ENCODE measurements around the gene LKAAEAR1.

The LKAAEAR1 gene

DNA sequence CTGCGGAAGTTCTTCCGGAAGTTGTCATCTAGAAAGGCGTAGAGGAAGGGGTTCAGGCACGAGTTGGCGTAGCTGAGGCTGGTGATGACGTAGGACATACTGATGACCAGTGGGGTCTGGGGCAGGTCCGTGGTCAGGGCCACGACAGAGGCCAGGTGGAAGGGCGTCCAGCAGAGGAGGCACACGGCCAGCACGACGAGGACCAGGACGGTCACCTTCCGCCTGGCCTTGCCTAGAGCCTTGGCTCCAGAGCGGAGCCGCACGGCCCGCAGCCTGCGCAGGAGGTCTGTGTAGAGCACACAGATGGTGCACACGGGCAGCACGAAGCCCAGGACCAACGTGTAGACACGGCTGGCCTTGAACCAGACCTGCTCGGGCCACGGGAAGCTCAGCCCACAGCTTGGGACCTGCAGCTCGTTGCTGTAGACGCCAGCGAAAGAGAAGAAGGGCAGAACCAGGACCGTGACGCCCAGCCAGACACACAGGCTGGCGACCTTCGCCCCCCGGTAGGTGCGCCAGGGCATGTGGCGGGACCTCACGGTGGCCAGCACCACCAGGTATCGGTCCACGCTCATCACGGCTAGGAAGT lies 21.7 kb upstream of the LKAAEAR1 start:
- TF ChIP-seq CTCF (conservative IDR thresholded peaks at IDR 0.05; ENCODE audit: control insufficient read depth, insufficient read depth, low read depth, low read length) = no peak
- DNase-seq (ENCODE audit: low read depth) = no peak
- H3K4me3 ChIP-seq (ENCODE audit: control insufficient read depth, low read depth, low read length) = no peak overlapping the region

DNA sequence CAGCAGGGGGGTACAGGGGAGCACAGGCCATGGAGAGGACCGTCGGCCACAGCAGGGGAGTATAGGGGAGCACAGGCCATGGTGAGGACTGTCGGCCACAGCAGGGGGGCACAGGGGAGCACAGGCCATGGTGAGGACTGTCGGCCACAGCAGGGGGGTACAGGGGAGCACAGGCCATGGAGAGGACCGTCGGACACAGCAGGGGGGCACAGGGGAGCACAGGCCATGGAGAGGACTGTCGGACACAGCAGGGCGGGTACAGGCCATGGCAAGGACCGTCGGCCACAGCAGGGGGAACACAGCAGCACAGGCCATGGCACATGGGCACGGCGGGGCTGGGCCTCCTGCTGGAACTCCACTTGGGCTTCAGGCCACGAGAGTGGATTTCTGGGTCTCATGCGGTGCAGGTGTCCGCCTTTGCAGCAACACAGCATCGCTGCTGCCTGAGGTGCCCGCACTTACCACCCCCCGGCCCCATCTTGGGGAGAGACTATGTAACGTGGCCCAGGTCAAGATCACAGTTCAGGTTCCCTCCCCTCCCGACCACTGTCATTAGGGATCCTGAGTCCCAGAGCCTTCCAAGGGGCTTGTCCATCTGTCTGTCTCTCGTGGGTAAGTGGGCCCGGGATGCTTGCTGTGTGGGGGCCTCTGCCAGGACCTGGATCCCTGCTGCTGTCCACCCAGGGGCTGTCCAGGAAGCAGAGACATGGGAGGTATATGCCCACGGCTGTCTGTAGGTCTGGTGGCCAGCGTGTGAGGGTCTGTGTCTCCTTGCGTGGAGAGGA lies 20.7 kb upstream of the LKAAEAR1 start:
- TF ChIP-seq CTCF (conservative IDR thresholded peaks at IDR 0.05; ENCODE audit: control insufficient read depth, insufficient read depth, low read depth, low read length) = no peak
- H3K4me3 ChIP-seq (ENCODE audit: control insufficient read depth, low read depth, low read length) = no peak overlapping the region
- no peak for DNase-seq (ENCODE audit: low read depth)

GRCh38 chr20:64103871-64104666 lies 19.9 kb upstream of the LKAAEAR1 start:
- no peak overlapping the region for H3K4me3 ChIP-seq (ENCODE audit: control insufficient read depth, low read depth, low read length)
- TF ChIP-seq CTCF (conservative IDR thresholded peaks at IDR 0.05; ENCODE audit: control insufficient read depth, insufficient read depth, low read depth, low read length) = no peak
- no peak for DNase-seq (ENCODE audit: low read depth)

DNA sequence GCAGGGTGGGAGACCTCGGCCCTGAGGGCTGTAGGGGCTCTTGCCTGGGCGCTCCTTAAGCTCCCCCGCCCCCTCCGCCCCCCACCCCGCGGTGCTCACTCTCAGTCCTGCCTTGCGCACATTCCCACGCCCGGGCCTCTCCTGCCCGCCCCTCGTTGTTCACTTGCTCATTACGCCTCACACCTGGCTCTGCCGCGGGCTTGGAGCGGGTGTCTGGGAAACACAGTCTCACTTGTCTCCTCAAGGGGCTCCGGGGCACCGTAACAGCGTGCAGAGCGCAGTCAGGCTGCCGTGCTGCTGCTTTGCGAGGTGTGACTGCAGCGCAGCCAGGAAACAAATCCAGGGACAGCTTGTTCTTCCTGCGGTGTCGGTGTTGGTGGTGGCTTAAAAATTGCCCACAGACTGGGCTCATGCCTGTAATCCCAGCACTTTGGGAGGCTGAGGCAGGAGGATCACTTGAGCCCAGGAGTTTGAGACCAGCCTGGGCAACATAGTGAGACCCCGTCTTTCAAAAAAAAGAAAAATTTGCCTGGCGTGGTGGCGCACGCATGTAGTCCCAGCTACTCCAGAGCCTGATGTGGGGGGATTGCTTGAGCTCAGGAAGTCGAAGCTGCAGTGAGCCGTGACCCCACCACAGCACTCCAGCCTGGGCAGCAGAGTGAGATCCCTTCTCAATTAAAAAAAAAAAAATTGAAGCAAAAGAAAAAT lies 18.6 kb upstream of the LKAAEAR1 start:
- TF ChIP-seq CTCF (conservative IDR thresholded peaks at IDR 0.05; ENCODE audit: control insufficient read depth, insufficient read depth, low read depth, low read length) = no peak
- no peak for DNase-seq (ENCODE audit: low read depth)
- no peak overlapping the region for H3K4me3 ChIP-seq (ENCODE audit: control insufficient read depth, low read depth, low read length)

DNA sequence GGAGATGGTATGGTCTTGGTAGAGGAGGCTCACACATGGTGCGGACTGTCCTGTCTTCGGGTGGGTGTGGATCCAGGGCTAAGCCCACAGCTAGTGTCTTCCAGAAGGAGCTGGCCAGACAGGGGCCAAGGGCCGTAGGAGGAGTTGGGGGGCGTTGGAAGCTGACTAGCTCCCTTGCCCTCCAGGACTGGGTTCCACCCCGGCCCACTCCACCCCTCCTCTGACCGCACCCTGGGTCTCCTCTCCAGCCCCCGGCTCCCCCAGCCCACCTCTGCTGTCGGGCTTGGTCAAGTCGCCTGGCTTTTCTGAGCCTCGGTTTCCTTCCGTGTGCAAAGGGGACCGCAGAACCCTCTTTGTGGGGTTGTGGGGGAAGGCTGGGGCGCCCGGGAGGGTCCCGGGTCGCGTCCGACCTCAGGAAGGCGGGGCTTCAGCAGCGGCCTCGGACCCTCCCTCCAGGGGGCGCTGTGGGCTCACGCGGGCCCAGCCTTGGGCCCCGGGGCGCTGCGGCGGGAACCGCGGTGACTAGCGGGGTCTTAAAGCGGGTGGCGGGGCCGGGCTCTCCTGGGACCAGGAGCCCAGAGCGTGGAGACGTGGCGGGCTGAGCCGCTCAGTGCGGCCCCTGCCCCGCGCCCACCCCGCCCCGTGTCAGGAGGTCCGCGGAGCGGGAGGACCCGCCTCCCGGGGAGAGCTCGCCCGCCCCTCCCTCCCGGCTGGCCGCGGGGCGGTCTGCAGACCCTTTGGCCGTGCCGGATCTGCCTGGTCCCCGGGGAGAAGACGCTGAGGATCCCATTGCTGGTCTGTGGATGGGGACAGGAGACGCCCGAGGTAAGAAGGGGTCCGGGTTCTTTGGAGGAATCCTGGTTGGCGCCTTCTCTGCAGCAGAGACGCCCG lies 17.8 kb upstream of the LKAAEAR1 start:
- H3K4me3 ChIP-seq (ENCODE audit: control insufficient read depth, low read depth, low read length) = no peak overlapping the region
- no peak for DNase-seq (ENCODE audit: low read depth)
- no peak for TF ChIP-seq CTCF (conservative IDR thresholded peaks at IDR 0.05; ENCODE audit: control insufficient read depth, insufficient read depth, low read depth, low read length)
